Measurements from ENCODE around the gene TAPT1. TPM values are rescaled to one million over a fixed set of nuclear protein-coding genes. Genes with fewer than 3 reads are reported as not detected.

Gene TAPT1, protein sequence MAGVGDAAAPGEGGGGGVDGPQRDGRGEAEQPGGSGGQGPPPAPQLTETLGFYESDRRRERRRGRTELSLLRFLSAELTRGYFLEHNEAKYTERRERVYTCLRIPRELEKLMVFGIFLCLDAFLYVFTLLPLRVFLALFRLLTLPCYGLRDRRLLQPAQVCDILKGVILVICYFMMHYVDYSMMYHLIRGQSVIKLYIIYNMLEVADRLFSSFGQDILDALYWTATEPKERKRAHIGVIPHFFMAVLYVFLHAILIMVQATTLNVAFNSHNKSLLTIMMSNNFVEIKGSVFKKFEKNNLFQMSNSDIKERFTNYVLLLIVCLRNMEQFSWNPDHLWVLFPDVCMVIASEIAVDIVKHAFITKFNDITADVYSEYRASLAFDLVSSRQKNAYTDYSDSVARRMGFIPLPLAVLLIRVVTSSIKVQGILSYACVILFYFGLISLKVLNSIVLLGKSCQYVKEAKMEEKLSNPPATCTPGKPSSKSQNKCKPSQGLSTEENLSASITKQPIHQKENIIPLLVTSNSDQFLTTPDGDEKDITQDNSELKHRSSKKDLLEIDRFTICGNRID
- total RNA-seq, result 6.8 and 23.5 TPM in 2 replicates

DNA sequence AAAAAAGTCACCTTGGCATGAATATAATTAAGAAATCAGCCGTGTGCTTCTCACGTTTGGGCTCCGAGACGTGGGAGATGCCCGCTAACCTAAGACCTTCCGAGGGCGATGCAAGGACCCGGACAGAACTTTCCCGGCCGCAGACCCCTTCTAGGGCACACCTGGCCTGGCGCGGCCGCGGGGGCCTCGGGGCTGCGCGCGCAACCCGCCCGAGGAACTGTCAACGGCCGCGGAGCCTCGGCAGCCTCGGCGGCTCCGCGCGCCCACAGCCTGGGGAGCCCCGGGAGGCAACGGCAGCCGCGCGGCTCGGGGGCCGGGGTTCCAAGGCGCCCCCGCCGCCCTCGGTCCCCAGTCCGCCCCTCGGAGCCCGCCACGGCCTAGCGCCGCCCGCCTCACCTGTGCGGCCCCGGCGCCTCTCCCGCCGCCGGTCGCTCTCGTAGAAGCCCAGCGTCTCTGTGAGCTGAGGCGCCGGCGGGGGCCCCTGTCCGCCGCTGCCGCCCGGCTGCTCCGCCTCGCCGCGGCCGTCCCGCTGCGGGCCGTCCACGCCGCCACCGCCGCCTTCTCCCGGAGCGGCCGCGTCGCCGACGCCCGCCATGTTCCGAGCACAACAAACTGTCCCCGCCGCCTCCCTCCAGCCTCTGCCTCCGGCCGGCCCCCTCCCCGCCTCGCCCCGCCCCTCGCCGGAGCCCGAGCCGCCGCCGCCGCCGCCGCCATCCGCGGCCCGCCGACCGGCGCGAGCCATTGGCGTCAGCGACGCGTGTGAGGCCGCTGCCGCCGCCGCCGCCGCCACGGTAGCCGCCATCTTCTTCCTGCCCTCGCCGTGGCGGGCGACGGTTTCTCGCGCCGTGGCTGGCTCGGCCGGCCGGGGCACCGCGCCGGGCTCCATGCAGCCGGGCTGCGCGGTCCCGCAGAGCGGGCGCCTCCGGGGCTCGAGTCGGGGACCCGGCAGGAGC, at the start of gene TAPT1:
Gene TAPT1, minus strand, starts transcription at position 609 of the 953 bp plus-strand sequence. Its CDS starts 14 bp downstream, at position 595.

Other genes starting within 250 kb of the TAPT1 start
- gene PROM1, start 142.4 kb downstream of the TAPT1 start, total RNA-seq, result under 0.01 and 0.13 TPM in 2 replicates

Measured in bladder microvascular endothelial cell (primary cell).